ENCODE results near the gene NOL4L.

NOL4L gene

DNA sequence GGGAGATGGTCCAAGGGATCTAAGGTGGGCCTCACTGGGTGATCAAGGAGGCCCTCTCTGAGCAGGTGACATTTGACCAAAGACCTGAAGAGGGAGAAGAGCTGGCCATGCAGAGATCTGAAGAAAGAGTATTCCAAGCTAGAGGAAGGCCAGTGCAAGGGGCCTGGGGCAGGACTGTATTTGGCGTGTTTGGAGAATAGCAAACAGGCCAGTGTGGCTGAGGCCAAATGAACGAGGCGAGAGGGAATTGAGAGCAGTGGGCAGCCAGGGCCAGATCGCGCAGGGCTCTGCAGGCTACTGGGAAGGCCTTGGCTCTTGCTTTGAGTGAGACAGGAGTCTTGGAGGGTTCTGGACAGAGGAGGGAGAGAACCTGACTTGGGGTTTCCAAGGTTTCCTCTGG lies 9.3 kb downstream of the NOL4L start:
- DNase-seq (ENCODE audit: low read depth): no peak
- TF ChIP-seq CTCF (IDR thresholded peaks at IDR 0.05; ENCODE audit: insufficient read depth, low read depth, low read length, missing control alignments): no peak
- H3K4me3 ChIP-seq (ENCODE audit: low read depth, low read length): no peak overlapping the region

DNA sequence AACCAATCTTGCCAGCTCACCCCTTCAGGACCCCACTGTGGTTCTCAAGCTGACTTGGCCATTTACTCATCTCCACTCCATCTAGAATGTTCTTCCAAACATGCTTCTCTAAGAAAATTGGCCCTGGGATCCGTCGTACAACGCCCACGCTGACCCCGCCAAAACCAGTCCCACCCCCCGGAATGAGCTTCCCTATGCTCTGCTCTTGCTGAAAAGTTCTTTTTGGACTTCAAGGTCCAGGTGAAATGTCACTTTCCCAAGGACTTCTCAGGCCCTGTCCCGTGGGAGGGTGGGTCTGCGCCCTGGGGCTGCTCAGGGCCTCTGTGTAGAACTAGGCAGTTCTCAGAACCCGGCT lies 9.9 kb downstream of the NOL4L start:
- DNase-seq (ENCODE audit: low read depth): no peak
- H3K4me3 ChIP-seq (ENCODE audit: low read depth, low read length): no peak overlapping the region
- no peak for TF ChIP-seq CTCF (IDR thresholded peaks at IDR 0.05; ENCODE audit: insufficient read depth, low read depth, low read length, missing control alignments)

GRCh38 chr20:32574296-32575226 lies 10.6 kb downstream of the NOL4L start:
- no peak overlapping the region for H3K4me3 ChIP-seq (ENCODE audit: low read depth, low read length)
- DNase-seq (ENCODE audit: low read depth): no peak
- no peak for TF ChIP-seq CTCF (IDR thresholded peaks at IDR 0.05; ENCODE audit: insufficient read depth, low read depth, low read length, missing control alignments)

DNA sequence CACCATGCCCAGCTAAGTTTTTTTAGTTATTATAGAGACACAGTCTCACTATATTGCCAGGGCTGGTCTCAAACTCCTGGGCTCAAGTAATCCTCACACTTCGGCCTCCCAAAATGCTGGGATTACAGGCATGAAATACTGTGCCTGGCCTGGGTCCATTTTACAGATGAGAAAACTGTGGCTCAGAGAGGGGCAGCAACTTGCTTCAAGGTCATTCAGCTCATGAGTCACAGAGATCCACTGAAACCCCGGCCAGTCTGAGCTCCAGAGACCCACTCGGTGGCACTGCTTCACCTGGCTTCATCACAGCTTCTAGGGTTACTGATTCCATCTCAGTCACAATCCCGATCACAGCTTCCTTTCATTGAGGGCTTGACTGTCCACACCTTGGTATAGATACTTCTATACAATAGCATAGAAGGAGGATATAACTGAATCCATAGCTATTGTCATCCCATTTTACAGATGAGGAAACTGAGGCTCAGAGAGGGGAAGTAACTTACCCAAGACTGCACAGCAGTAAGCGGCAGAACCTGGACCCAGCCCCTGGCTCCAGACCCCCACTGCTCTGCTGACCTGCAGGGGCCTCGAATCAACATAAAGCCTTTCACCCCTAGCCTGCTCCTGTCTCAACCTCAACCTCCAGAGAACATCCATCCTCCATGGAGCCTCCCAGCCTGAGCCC lies 11.8 kb downstream of the NOL4L start:
- no peak for TF ChIP-seq CTCF (IDR thresholded peaks at IDR 0.05; ENCODE audit: insufficient read depth, low read depth, low read length, missing control alignments)
- no peak for DNase-seq (ENCODE audit: low read depth)
- no peak overlapping the region for H3K4me3 ChIP-seq (ENCODE audit: low read depth, low read length)

DNA sequence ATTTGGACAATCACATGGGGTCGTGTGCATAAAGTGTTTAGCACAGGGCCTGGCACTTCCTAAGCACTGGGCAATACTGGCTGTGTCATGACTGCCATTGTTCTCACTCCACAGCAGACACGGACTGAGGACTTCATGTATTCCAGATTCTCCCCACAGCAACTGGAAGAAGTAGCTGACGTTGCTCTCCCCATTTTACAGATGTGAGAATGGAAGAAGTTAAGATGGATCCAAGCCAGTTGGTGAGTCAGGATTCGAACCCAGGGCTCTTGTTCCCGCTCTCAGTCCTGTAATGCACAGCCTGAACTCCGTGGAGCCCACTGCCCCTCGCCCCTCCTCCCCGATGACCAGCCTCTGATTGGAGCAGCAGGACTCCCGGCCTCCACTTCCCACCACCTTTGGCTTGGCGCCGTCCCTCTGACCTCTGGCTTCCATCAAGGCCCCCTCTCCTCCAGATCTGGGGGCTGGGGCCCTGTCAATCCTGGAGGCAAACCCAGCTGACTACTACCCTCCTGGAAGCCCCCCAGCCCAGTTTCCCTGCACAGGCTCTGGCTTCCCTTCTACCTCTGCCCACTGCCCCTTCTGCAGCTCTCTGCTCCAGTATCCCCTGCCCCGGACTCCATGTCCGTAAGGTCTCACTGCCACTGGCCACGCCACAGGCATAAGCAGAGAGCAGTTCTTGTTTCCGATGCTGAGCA lies 12.7 kb downstream of the NOL4L start:
- DNase-seq (ENCODE audit: low read depth): no peak
- no peak for TF ChIP-seq CTCF (IDR thresholded peaks at IDR 0.05; ENCODE audit: insufficient read depth, low read depth, low read length, missing control alignments)
- H3K4me3 ChIP-seq (ENCODE audit: low read depth, low read length): no peak overlapping the region

DNA sequence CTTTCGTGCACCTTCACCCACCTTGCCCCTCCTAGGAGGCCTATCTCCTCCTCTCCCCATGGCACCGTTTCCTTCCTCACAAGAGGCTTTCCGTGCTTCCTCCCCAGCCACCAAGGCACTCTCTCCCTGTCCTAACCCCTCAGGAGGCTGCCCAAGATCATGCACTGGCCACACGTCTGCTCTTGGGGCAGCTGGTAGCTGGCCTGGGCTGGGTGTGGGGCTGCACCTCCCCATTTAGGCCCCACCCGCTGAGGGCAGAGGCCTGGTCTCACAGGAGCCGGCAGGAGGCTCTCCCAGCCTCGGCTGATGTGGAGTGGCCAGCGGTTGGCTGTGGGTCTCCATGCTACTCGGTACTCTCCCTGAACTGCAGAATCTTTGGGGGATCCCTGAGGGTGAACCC lies 13.6 kb downstream of the NOL4L start:
- TF ChIP-seq CTCF (IDR thresholded peaks at IDR 0.05; ENCODE audit: insufficient read depth, low read depth, low read length, missing control alignments): no peak
- H3K4me3 ChIP-seq (ENCODE audit: low read depth, low read length): no peak overlapping the region
- no peak for DNase-seq (ENCODE audit: low read depth)
